ENCODE results near the gene REXO1.

DNA sequence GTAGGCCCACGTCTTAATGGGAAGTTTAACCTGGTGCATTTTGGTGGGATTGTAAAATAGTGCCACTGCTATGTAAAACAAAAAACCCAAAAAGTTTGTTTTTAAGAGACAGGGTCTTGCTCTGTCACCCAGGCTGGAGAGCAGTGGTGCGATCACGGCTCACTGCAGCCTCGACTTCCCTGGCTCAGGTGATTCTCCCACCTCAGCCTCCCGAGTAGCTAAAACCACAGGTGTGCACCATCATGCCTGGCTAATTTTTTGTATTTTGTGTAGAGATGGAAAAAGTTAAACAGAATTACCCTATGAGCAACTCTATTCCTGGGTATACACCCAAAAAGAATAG, 820 bp upstream of the REXO1 start:
- TF ChIP-seq, protein P1, sequence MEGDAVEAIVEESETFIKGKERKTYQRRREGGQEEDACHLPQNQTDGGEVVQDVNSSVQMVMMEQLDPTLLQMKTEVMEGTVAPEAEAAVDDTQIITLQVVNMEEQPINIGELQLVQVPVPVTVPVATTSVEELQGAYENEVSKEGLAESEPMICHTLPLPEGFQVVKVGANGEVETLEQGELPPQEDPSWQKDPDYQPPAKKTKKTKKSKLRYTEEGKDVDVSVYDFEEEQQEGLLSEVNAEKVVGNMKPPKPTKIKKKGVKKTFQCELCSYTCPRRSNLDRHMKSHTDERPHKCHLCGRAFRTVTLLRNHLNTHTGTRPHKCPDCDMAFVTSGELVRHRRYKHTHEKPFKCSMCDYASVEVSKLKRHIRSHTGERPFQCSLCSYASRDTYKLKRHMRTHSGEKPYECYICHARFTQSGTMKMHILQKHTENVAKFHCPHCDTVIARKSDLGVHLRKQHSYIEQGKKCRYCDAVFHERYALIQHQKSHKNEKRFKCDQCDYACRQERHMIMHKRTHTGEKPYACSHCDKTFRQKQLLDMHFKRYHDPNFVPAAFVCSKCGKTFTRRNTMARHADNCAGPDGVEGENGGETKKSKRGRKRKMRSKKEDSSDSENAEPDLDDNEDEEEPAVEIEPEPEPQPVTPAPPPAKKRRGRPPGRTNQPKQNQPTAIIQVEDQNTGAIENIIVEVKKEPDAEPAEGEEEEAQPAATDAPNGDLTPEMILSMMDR (IDR thresholded peaks at IDR 0.05), result no peak
- TF ChIP-seq POLR2AphosphoS5 (IDR thresholded peaks at IDR 0.05) (no peak), POLR2A (IDR thresholded peaks at IDR 0.05) (no peak)
